GM19328 (cell line): ENCODE data around the gene NUMA1.

Experiments used
- ATAC-seq: cut with Tn5 transposase; IDR thresholded peaks from one replicate; pipeline ENCODE4 v1.9.1; 2021; ENCODE audit warnings: mild to moderate bottlenecking, moderate library complexity; ENCODE audit not compliant: unreplicated experiment

Gene NUMA1

GRCh38 chr11:72069200-72069599 lies 11.1 kb downstream of the NUMA1 start:
- no peak for ATAC-seq

GRCh38 chr11:72067676-72068075 lies 12.7 kb downstream of the NUMA1 start:
- ATAC-seq, result no peak

- no peak for ATAC-seq
These were observed 13.1 kb downstream of the NUMA1 start for GRCh38 chr11:72067266-72067665.

GRCh38 chr11:72066855-72067254 lies 13.5 kb downstream of the NUMA1 start:
- ATAC-seq, result no peak

GRCh38 chr11:72061739-72062396 lies 18.5 kb downstream of the NUMA1 start:
- ATAC-seq, result no peak

GRCh38 chr11:72058416-72059034 lies 21.8 kb downstream of the NUMA1 start:
- no peak for ATAC-seq

- ATAC-seq, result no peak
These were observed 31.4 kb downstream of the NUMA1 start for GRCh38 chr11:72048766-72049460.

- no peak for ATAC-seq
These were observed 34.5 kb downstream of the NUMA1 start for GRCh38 chr11:72045849-72046248.

- no peak for ATAC-seq
These were observed 38.1 kb downstream of the NUMA1 start for GRCh38 chr11:72042064-72042745.

GRCh38 chr11:72041364-72042063 lies 38.8 kb downstream of the NUMA1 start:
- no peak for ATAC-seq

- no peak for ATAC-seq
These were observed 39.6 kb downstream of the NUMA1 start for GRCh38 chr11:72040491-72041363.

GRCh38 chr11:72039856-72040401 lies 40.4 kb downstream of the NUMA1 start:
- ATAC-seq, result no peak

GRCh38 chr11:72039031-72039855 lies 41.1 kb downstream of the NUMA1 start:
- ATAC-seq, result no peak

- ATAC-seq, result no peak
These were observed 41.9 kb downstream of the NUMA1 start for GRCh38 chr11:72038491-72038890.

- ATAC-seq, result no peak
These were observed 42.6 kb downstream of the NUMA1 start for GRCh38 chr11:72037554-72038311.

- no peak for ATAC-seq
These were observed 43.7 kb downstream of the NUMA1 start for GRCh38 chr11:72036687-72037086.

GRCh38 chr11:72030472-72031045 lies 49.8 kb downstream of the NUMA1 start:
- no peak for ATAC-seq

GRCh38 chr11:72026090-72026489 lies 54.3 kb downstream of the NUMA1 start:
- ATAC-seq, result no peak
